Stimulated activated CD8-positive, alpha-beta memory T cell treated with anti-CD3 and anti-CD28 coated beads, Interleukin-15, amount 100 ng/mL, for 24 hours (primary cell): ENCODE data around the gene ZIC3.
"Not testable (repeated sequence)": the region's sequence is repeated elsewhere in the genome, so short reads cannot be mapped to it uniquely, and the experiment has no call there.

Experiments used
- DNase-seq: peaks from one replicate; pipeline ENCODE4 v3.0.0-alpha.2; 2020; ENCODE audit warnings: low read depth

The ZIC3 gene

GRCh38 chrX:137565921-137566745 lies at the start of gene ZIC3:
Gene ZIC3, plus strand, starts transcription at chrX:137566127. Its CDS starts 565 bp downstream, at chrX:137566692.
- DNase-seq: no peak

DNA sequence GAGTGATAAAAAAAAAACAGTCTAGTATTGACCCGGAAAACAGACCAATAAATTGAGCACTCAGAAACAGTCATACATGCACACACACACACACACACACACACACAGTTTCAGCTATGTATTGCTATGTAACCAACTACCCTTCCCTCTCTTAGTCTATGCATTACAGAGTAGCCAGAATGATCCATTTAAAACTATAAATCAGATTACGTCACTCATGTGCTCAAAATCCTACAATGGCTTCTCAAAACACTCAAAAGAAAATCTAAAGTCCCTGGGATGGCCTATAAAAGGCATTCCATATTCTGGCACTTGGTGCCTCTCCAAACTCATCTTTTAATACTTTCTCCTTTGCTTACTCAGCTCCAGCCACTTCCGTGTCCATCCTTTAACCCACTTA lies 46.5 kb upstream of the ZIC3 start:
- DNase-seq: no peak

DNA sequence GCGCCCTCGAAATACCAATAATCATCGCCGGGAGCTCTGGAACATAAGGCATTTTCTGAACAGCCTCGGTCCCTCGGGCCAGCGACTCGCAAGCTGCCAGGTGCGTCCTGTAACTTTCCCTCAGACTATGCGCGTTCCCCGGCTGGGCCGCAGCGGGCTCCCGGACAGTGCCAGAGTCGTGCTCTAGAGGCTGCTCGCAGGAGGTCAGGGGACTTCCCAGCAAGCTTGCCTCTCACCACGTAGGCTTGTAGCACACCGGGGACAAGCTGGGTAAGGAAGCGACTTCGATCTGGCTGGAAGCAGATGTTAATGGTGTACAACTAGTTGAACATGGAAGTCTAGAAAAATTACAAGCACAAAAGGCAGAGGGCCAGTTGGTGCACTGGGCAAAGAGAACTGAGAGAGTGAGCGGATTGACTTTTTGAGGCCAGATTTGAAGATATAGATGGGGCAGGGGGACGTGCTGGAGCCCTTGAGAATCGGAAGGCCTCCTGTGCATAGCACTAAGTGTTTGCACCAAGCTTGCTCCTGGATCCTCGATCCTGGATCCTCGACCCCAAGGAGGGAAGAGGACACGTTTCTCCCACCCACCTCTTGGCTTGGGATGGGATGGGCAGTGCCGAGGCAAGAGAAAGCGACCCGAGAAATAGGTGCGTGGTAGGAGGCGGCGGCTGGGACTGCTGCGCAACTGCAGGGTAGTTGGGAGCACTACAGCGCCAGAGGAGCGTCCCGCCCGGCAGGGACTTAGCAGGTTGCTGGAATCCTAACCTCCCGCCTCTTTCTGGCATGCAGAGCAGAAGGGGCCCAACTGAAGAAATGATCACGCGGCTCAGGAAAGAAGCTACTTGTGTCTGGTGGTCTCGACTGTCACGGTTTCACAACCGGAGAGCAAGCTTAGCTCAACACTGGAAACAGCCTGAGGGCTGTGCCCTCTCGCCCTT lies 19.9 kb upstream of the ZIC3 start:
- DNase-seq: no peak

DNA sequence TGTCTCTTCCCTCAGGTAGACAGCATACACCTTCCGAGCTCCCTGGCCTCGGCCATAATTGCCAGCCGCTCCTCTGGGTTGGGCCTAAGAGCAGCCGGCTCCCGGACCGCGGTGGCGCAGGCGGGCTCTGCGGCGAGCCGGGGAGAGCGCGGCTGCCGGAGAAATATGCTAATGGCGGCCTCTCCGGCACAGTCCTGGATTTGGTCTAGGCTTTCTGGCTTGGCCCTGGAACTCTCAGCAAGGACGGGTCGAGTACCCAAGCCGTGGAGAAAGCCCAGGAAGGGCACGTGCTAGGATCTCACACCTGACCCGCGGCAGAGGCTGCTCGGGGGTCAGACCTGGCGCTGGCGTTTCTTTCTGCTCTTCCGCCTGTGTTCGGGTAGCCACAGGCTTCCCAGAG lies 18.6 kb upstream of the ZIC3 start:
- no peak for DNase-seq

GRCh38 chrX:137548261-137548660 lies 17.7 kb upstream of the ZIC3 start:
- no peak for DNase-seq

- no peak for DNase-seq
Measured at GRCh38 chrX:137549073-137549472, 16.9 kb upstream of the ZIC3 start.

- DNase-seq: no peak
Measured at GRCh38 chrX:137549851-137550664, 15.9 kb upstream of the ZIC3 start.

DNA sequence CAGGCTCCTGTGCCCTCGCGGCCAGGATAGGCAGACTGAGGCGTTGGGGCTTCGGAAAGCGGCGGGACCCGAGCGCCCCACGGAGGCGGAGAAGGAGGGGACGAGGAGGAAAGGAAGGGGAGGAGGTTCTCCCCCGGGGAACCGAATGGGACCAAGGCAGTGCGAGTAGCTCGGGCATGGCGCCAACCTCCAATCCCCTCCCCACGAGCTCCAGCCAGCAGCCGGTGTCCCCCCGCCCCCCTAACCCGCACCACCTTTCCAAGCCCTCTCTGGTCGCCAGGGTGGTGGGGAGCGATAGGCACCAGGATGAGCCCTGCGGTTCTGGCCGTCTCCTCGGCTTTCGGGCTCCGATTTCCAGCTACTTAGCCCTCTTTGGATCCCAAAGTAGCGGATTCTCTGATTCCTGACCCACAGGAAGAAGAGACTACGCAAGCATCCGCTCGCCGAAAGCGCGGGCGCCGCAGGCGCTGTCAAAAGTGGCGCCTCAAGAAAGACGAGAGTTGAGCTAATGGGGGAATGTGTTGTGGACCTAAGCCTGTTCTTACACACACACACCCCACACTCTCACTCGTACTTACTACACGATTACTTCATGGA lies 15.2 kb upstream of the ZIC3 start:
- no peak for DNase-seq

GRCh38 chrX:137552098-137552497 lies 13.8 kb upstream of the ZIC3 start:
- DNase-seq: not testable (repeated sequence)

DNA sequence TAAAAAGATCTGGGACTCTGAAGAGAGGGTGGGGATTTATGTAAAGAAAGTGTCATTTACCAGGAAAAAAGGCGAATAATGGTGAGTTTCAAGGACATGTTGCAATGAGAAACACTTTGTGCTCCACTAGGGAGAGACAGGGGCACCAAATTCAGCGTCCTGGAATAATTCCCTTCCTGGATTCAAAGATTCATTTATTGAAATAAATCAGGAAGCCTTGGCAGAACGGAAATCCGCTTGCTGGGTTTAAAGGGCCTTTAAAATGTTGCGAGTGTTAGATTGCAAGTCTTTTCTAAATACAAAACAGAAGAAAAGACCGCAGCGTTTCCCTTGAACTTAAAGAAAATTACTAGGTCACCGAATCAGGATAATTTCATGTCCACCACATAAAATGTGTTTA lies 3.8 kb upstream of the ZIC3 start:
- DNase-seq: no peak

- no peak for DNase-seq
Measured at GRCh38 chrX:137563681-137564651, 2.0 kb upstream of the ZIC3 start.

DNA sequence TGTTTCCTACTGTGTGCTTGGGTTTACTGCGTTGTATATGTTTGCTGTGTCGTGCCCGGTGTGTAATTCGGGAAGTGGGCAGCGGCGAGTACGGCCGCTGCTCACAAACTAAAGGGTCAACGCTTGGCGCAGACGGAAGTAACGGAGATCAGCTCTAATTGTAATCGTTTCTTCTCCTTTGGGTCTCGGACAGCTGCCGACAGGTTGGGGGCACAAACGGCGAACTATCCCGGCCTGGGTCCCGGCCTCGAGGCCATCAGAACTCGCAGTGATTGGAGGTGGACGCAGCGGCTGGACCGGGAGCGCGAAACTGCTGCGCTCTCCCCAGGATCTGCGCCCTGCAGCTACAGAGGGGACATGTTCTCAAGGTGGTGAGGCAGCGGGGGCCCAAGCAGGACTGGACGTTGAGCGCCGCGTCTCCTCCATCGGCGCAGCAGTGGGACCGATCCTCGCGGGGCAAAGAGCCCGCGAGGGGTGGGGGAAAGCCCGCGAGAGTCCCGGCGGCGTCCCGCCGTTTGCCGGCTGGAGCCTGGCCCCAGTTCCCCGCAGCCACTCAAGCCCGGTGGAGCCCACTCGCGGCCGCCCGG lies 516 bp upstream of the ZIC3 start:
- DNase-seq: no peak

- DNase-seq: no peak
Measured at GRCh38 chrX:137566746-137567679, 1.1 kb downstream of the ZIC3 start.

GRCh38 chrX:137567682-137568232 lies 1.8 kb downstream of the ZIC3 start:
- DNase-seq: no peak

DNA sequence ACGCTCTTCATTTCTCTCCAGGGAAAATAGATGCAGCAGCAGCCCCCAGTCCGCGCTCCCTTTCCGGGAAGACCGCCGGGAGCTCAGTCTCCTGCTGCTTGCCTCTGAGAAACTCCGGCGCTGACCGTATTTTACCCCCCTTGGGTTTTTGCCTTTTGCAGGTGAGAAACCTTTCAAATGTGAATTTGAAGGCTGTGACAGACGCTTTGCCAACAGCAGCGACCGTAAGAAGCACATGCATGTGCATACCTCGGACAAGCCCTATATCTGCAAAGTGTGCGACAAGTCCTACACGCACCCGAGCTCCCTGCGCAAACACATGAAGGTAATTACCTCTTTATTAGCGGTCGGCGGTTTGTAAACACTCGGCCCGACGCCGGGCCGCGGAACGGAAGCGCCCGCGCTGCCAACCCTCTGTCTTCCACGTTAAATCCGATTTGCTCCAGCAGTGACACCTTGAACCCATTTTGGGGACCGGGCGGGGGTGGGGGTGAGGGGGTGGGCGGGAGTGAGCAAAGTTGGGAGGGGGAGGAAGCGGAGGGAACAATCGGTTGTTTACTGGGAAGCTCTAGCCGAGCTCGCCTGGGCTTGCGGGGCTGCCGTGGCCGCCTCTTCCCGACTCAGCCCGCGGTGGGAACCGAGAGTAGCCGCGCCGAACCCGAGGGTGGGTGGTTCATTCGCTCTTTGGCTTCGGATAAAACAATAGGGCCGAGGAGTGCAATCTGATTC lies 3.0 kb downstream of the ZIC3 start:
- DNase-seq: no peak

DNA sequence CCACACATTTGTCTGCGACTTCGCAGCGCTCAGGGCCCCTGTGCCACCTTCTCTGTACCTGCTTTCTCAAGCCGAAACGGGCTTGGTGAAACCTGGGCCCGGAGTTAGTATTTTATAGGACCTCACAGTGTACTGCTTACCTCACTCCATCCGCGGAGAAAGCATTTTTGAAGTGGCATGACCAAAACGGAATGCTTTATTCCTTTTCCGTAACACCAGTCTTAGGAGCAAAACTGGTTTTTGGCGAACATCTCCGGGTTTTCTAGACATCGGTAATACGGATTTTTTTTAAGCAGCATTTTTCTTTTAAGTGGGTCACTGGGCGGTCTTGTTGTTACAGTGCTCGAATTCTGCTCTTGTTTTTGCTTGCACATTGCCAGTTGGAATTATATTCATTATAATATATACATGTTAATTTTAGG lies 3.6 kb downstream of the ZIC3 start:
- DNase-seq: no peak

DNA sequence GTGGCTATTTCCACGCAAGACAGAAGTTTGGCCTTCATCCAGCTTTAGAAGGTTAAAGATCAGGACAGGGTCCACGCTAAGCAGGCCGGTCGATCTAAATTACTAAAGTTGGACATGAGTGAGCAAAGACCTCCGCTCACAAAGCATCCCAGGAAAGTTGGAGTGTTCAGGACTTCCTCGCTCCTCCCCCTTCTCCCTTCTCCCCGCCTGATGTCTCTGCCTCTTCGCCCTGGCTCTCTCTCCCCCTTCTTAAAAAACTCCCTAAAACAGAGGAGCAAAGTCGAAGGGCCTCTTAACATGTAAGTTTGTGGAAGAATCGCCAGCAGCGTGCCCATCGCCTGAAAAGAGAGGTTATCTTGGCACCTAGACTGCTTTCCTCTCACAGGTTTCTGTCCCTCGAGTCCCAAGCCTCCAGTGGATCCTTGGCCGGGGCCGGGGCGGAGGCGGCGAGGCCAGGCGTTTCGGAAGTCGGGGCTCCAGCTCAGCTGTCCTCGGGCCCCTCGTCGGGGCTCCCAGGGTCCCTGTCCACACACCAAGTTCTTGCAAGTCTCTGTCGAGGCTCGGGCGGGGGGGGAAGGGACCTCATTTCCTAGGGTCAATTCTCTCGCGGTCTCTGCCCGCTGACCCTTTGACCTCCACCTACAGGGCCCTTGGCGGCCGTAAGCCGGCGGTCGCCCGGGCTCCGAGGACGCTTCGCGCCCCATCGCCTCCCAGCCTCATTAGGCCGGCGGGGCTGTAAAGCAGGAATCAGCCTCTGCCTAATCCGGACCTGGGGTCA lies 7.6 kb downstream of the ZIC3 start:
- DNase-seq: no peak
